H1 (cell line): Measurements from ENCODE around the gene IRF8. TPM values are rescaled to one million over a fixed set of nuclear protein-coding genes. Genes with fewer than 3 reads are reported as not detected.

Source experiments
- CTCF ChIA-PET: fragments of 300-600 bp; sonication (Branson Sonifier 250); formaldehyde crosslinking; loops from one replicate; lab custom pipeline; 2021; ENCODE audit not compliant: partially characterized antibody; lab: Charles Lee
- POLR2A ChIA-PET: fragments of 300-600 bp; sonication (Branson Sonifier 250); formaldehyde crosslinking; loops from one replicate; lab custom pipeline; 2021; ENCODE audit warnings: inconsistent platforms; ENCODE audit not compliant: partially characterized antibody; lab: Charles Lee
- DNase-seq, 2 experiments: peaks; one replicate each; pipeline versions ENCODE4 v3.0.0 to v3.0.0-alpha.2; 2010 to 2022; ENCODE audit warnings: low spot score in 2 of 2, low read depth in 1 of 2, mixed read lengths in 1 of 2
- FAIRE-seq: peaks from 2 replicates; lab custom pipeline; 2011; peaks lifted over from hg19 to GRCh38; lab: Jason Lieb, UNC
- H2AFZ ChIP-seq: 2 replicates; pipeline ENCODE4 v1.8.1; 2012; ENCODE audit warnings: low read length, inconsistent platforms
- H2AK5ac ChIP-seq: 2 replicates; pipeline ENCODE4 v1.6.1; 2013; ENCODE audit warnings: low read depth, low read length
- H2BK120ac ChIP-seq: replicated peaks from 2 replicates; pipeline ENCODE3; 2013; ENCODE audit warnings: low read depth, low read length, inconsistent platforms
- H2BK12ac ChIP-seq: 2 replicates; pipeline ENCODE4 v1.6.1; 2013; ENCODE audit warnings: low read depth, low read length
- H2BK15ac ChIP-seq: 2 replicates; pipeline ENCODE4 v1.6.1; 2013; ENCODE audit warnings: low read length
- H2BK20ac ChIP-seq: 2 replicates; pipeline ENCODE4 v1.6.1; 2013; ENCODE audit warnings: low read length
- H2BK5ac ChIP-seq: 2 replicates; pipeline ENCODE4 v1.6.1; 2013; ENCODE audit warnings: low read depth, low read length
- H3K14ac ChIP-seq: 2 replicates; pipeline ENCODE4 v1.6.1; 2013; ENCODE audit warnings: inconsistent platforms; ENCODE audit not compliant: insufficient read length
- H3K18ac ChIP-seq: 2 replicates; pipeline ENCODE4 v1.6.1; 2013; ENCODE audit warnings: low read length; ENCODE audit errors: extremely low read depth
- H3K23ac ChIP-seq: 2 replicates; pipeline ENCODE4 v1.6.1; 2013; ENCODE audit warnings: inconsistent platforms; ENCODE audit not compliant: insufficient read length
- H3K23me2 ChIP-seq: 2 replicates; pipeline ENCODE4 v1.6.1; 2013; ENCODE audit warnings: low read depth, low read length
- H3K27ac ChIP-seq: 2 replicates; pipeline ENCODE4 v1.6.1; 2011; ENCODE audit warnings: low read depth, low read length, inconsistent platforms
- H3K27me3 ChIP-seq, 4 experiments: replicated peaks in 1 of 4; 1 replicate in 1 of 4; 2 replicates in 3 of 4; pipeline versions ENCODE4 v1.6.1 to v1.8.1; 2011 to 2013; ENCODE audit warnings: low read length in 3 of 4, mild to moderate bottlenecking in 3 of 4, inconsistent platforms in 2 of 4, mixed read lengths in 2 of 4, moderate library complexity in 1 of 4; ENCODE audit not compliant: control insufficient read depth in 3 of 4, insufficient read depth in 3 of 4; ENCODE audit errors: extremely low read depth in 1 of 4
- H3K36me3 ChIP-seq, 4 experiments: 2 replicates each; pipeline versions ENCODE4 v1.6.1 to v1.8.1; 2011 to 2013; ENCODE audit warnings: mild to moderate bottlenecking in 4 of 4, low read length in 3 of 4, moderate library complexity in 2 of 4, control low read depth in 1 of 4, inconsistent platforms in 1 of 4; ENCODE audit not compliant: insufficient read depth in 4 of 4, control insufficient read depth in 2 of 4
- H3K4ac ChIP-seq: replicated peaks from 2 replicates; pipeline ENCODE3; 2013; ENCODE audit warnings: low read length, low read depth, mixed read lengths, inconsistent platforms; ENCODE audit not compliant: insufficient read length
- H3K4me1 ChIP-seq, 4 experiments: replicated peaks in 1 of 4; 1 replicate in 1 of 4; 2 replicates in 3 of 4; pipeline versions ENCODE4 v1.6.1 to v1.8.1; 2011 to 2013; ENCODE audit warnings: low read length in 3 of 4, inconsistent platforms in 2 of 4, mixed read lengths in 1 of 4; ENCODE audit not compliant: insufficient read depth in 4 of 4, control insufficient read depth in 3 of 4
- H3K4me2 ChIP-seq, 2 experiments: 2 replicates each; pipeline versions ENCODE4 v1.6.1 to v1.8.1; 2011 to 2013; ENCODE audit warnings: low read depth in 2 of 2, low read length in 2 of 2, control low read depth in 1 of 2, inconsistent platforms in 1 of 2, mild to moderate bottlenecking in 1 of 2; ENCODE audit not compliant: insufficient read depth in 1 of 2
- H3K4me3 ChIP-seq, 4 experiments: fragments of 200-600, 300-600 bp in 1 of 4; sonication (generic), shearing (Covaris generic), sonication (Bioruptor Twin) in 1 of 4; 2 replicates each; pipeline versions ENCODE4 v1.5.1 to v1.8.1; 2011 to 2016; ENCODE audit warnings: low read length in 4 of 4, low read depth in 3 of 4, control low read depth in 2 of 4, inconsistent platforms in 2 of 4, mild to moderate bottlenecking in 2 of 4, mixed read lengths in 1 of 4, moderate library complexity in 1 of 4; ENCODE audit not compliant: insufficient read depth in 2 of 4; ENCODE audit errors: extremely low read depth in 1 of 4
- H3K56ac ChIP-seq: replicated peaks from 2 replicates; pipeline ENCODE3; 2013; ENCODE audit warnings: low read depth, mild to moderate bottlenecking, mixed read lengths, low read length, inconsistent platforms; ENCODE audit not compliant: insufficient read length
- H3K79me1 ChIP-seq: 2 replicates; pipeline ENCODE4 v1.6.1; 2013; ENCODE audit warnings: low read depth, low read length, control low read depth
- H3K79me2 ChIP-seq, 2 experiments: 2 replicates each; pipeline versions ENCODE4 v1.6.1 to v1.8.1; 2012 to 2013; ENCODE audit warnings: low read length in 2 of 2, mild to moderate bottlenecking in 2 of 2, inconsistent platforms in 1 of 2; ENCODE audit not compliant: insufficient read depth in 2 of 2, control insufficient read depth in 1 of 2
- H3K9ac ChIP-seq, 4 experiments: replicated peaks in 1 of 4; 1 replicate in 1 of 4; 2 replicates in 3 of 4; pipeline versions ENCODE4 v1.6.1 to v1.8.1; 2011 to 2013; ENCODE audit warnings: low read depth in 3 of 4, low read length in 3 of 4, control low read depth in 2 of 4, mild to moderate bottlenecking in 2 of 4, moderate library complexity in 2 of 4, inconsistent platforms in 1 of 4; ENCODE audit errors: extremely low read depth in 1 of 4
- H3K9me3 ChIP-seq, 2 experiments: 2 replicates each; pipeline versions ENCODE4 v1.6.1 to v1.8.1; 2012 to 2013; ENCODE audit warnings: mild to moderate bottlenecking in 2 of 2, moderate library complexity in 2 of 2, control low read depth in 1 of 2, inconsistent platforms in 1 of 2, low read depth in 1 of 2, low read length in 1 of 2, mixed read lengths in 1 of 2; ENCODE audit not compliant: insufficient read depth in 2 of 2
- H4K20me1 ChIP-seq, 2 experiments: replicated peaks in 1 of 2; 2 replicates each; pipeline versions ENCODE3 to v1.8.1; 2011 to 2013; ENCODE audit warnings: inconsistent platforms in 2 of 2, low read length in 2 of 2, mild to moderate bottlenecking in 1 of 2; ENCODE audit not compliant: insufficient read depth in 2 of 2, control insufficient read depth in 1 of 2
- H4K5ac ChIP-seq: 2 replicates; pipeline ENCODE4 v1.6.1; 2013; ENCODE audit warnings: low read length, low read depth, mixed read lengths, inconsistent platforms; ENCODE audit not compliant: insufficient read length
- H4K8ac ChIP-seq: 2 replicates; pipeline ENCODE4 v1.8.0; 2013; ENCODE audit warnings: mild to moderate bottlenecking, moderate library complexity, low read length, inconsistent platforms; ENCODE audit not compliant: insufficient read depth; ENCODE audit errors: extremely low read depth
- H4K91ac ChIP-seq: replicated peaks from 2 replicates; pipeline ENCODE3; 2013; ENCODE audit warnings: low read length, mixed read lengths, inconsistent platforms; ENCODE audit not compliant: insufficient read length
- ASH2L ChIP-seq: fragments of 200-600, 300-600 bp; sonication (generic); IDR thresholded peaks from one replicate; pipeline ENCODE4 v1.7.1; 2017; ENCODE audit warnings: low read length
- EGR1 ChIP-seq: IDR thresholded peaks from 2 replicates; pipeline ENCODE4 v1.6.1; 2011; ENCODE audit warnings: low read depth, low read length, borderline replicate concordance
- JUN ChIP-seq: IDR thresholded peaks from 2 replicates; pipeline ENCODE4 v1.6.1; 2011; ENCODE audit warnings: low read depth, mild to moderate bottlenecking, improper control_type of control experiment, low read length
- ZNF274 ChIP-seq: IDR thresholded peaks from 2 replicates; pipeline ENCODE4 v1.7.0; 2012; ENCODE audit warnings: low read length, borderline replicate concordance; ENCODE audit errors: extremely low read depth
- WGBS, 2 experiments: shearing (Covaris generic) in 1 of 2; methylation state at CpG; one replicate each; pipeline versions ENCODE4 v1.1.6 to v1.1.7; 2013 to 2015; ENCODE audit warnings: low lambda C conversion rate in 2 of 2, mixed read lengths in 2 of 2, inconsistent platforms in 1 of 2, low coverage in 1 of 2, missing lambda C conversion rate in 1 of 2; ENCODE audit not compliant: insufficient replicate concordance in 2 of 2, insufficient coverage in 1 of 2, insufficient read length in 1 of 2; ENCODE audit errors: extremely low coverage in 1 of 2, missing lambda C conversion rate in 1 of 2; 5-methylcytosine and 5-hydroxymethylcytosine counted together
- polyA plus RNA-seq, 7 experiments: library from polyadenylated mRNA; depleted of rRNA in 3 of 7; stranded (reverse) in 5 of 7; unstranded in 2 of 7; fragments of >200 nt in 5 of 7; fragments of 200-250 nt in 2 of 7; gene quantifications; 1 replicate in 5 of 7; 2 replicates in 1 of 7; 4 replicates in 1 of 7; pipeline versions ENCODE4 v1.2.1 to v1.2.3, GENCODE V29; 2011 to 2013; ENCODE audit warnings: missing spikeins in 2 of 7, mixed read lengths in 2 of 7
- total RNA-seq: library from RNA; stranded (reverse); fragmentation: NEBNext Ultra II Directional; extraction: Animal tissue kit (Norgen Biotek cat#: 25700); gene quantifications from 2 replicates; pipeline ENCODE4 v1.2.1, GENCODE V29; 2021

Gene IRF8
- total and polyA plus RNA-seq, 2 of the 8 experiments (the other 6 are each of a cell fraction or from before 2014, with no cell fraction given), result 0.35 to 2.0 TPM

DNA sequence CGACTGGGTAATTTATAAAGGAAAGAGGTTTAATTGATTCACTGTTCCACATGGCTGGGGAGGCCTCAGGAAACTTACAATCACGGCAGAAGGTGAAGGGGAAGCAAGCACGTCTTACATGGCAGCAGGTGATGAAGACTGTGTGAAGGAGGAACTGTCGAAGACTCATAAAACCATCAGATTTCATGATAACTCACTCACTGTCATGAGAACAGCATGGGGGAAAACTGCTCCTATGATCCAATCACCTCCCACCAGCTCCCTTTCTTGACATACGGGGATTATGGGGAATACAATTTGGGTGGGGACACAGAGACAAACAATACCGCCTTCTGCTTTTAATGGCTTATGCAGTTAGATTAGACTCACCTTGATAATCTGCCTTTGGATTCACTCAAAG lies 19.4 kb upstream of the IRF8 start:
- no peak overlapping the region for H4K8ac ChIP-seq
- ChIA-PET POLR2A (no interaction called here), CTCF (no interaction called here)
- 86% methylated on average over 6 of the region's 6 CpGs; no CpG with 5 or more reads in 1 of the 2 experiments for WGBS, 2 experiments
- no peak overlapping the region for H3K4ac ChIP-seq
- H2BK12ac ChIP-seq, result no peak overlapping the region
- H2AK5ac ChIP-seq, result no peak overlapping the region
- no peak overlapping the region for H2BK20ac ChIP-seq
- H3K27ac ChIP-seq, result no peak overlapping the region
- no peak overlapping the region for H3K23ac ChIP-seq
- H3K36me3 ChIP-seq, result no peaks in the 10 kb centered on the region
- no peaks in the 10 kb centered on the region for H3K79me1 ChIP-seq
- H3K14ac ChIP-seq, result no peak overlapping the region
- FAIRE-seq (no peak), DNase-seq (no peak)
- no peaks in the 10 kb centered on the region for H3K23me2 ChIP-seq
- no peak overlapping the region for H2AFZ ChIP-seq
- H3K56ac ChIP-seq, result no peak overlapping the region
- H3K9ac ChIP-seq, result no peak overlapping the region
- H2BK120ac ChIP-seq, result no peak overlapping the region
- H3K27me3 ChIP-seq, result peaks cover 0 to 3% (median 0%) of the 10 kb centered on the region in 4 experiments; a peak in 3 of 7 replicates
- no peak for TF ChIP-seq EGR1
- no peak for TF ChIP-seq ASH2L
- TF ChIP-seq ZNF274, result no peak
- TF ChIP-seq JUN, result no peak
- no peak overlapping the region for H2BK15ac ChIP-seq
- H3K4me3 ChIP-seq, result no peak overlapping the region
- H4K91ac ChIP-seq, result no peak overlapping the region
- H3K9me3 ChIP-seq, result no peaks in the 10 kb centered on the region
- no peaks in the 10 kb centered on the region for H3K4me1 ChIP-seq
- H3K18ac ChIP-seq, result no peak overlapping the region
- H4K5ac ChIP-seq, result no peak overlapping the region
- H2BK5ac ChIP-seq, result no peak overlapping the region
- H3K79me2 ChIP-seq, result no peaks in the 10 kb centered on the region
- no peaks in the 10 kb centered on the region for H4K20me1 ChIP-seq
- H3K4me2 ChIP-seq, result no peak overlapping the region
